H9 (cell line): ENCODE results near the gene NUDT8. TPM values are rescaled to one million over a fixed set of nuclear protein-coding genes. Genes with fewer than 3 reads are reported as not detected.

Experiments used
- DNase-seq: peaks from one replicate; pipeline ENCODE4 v3.0.0-alpha.2; 2017
- H2AFZ ChIP-seq: one replicate; pipeline ENCODE4 v1.6.1; 2013; ENCODE audit warnings: mild to moderate bottlenecking, low read length, control low read depth, moderate library complexity
- H2AK5ac ChIP-seq: 2 replicates; pipeline ENCODE4 v1.6.1; 2013; ENCODE audit warnings: low read length, control low read depth, mixed read lengths; ENCODE audit not compliant: insufficient read length
- H2BK120ac ChIP-seq: one replicate; pipeline ENCODE4 v1.6.1; 2013; ENCODE audit warnings: low read depth, mild to moderate bottlenecking, low read length, control low read depth, inconsistent platforms; ENCODE audit not compliant: poor library complexity, severe bottlenecking
- H2BK12ac ChIP-seq: 2 replicates; pipeline ENCODE4 v1.6.1; 2013; ENCODE audit warnings: low read length, control low read depth, mixed read lengths, low read depth; ENCODE audit not compliant: insufficient read length
- H2BK15ac ChIP-seq: 2 replicates; pipeline ENCODE4 v1.6.1; 2013; ENCODE audit warnings: low read depth, low read length, control low read depth
- H2BK20ac ChIP-seq: one replicate; pipeline ENCODE4 v1.6.1; 2013; ENCODE audit warnings: low read depth, mild to moderate bottlenecking, low read length, control low read depth, inconsistent platforms; ENCODE audit not compliant: poor library complexity, severe bottlenecking
- H2BK5ac ChIP-seq: 2 replicates; pipeline ENCODE4 v1.6.1; 2013; ENCODE audit warnings: low read length, control low read depth, mixed read lengths; ENCODE audit not compliant: insufficient read length
- H3K14ac ChIP-seq: 2 replicates; pipeline ENCODE4 v1.6.1; 2013; ENCODE audit warnings: low read length, control low read depth; ENCODE audit not compliant: insufficient read depth
- H3K18ac ChIP-seq: 2 replicates; pipeline ENCODE4 v1.6.1; 2013; ENCODE audit warnings: low read depth, mild to moderate bottlenecking, mixed read lengths, low read length, control low read depth; ENCODE audit not compliant: insufficient read length
- H3K23ac ChIP-seq: 2 replicates; pipeline ENCODE4 v1.6.1; 2013; ENCODE audit warnings: low read length, control low read depth, mixed read lengths, low read depth; ENCODE audit not compliant: insufficient read length
- H3K23me2 ChIP-seq: 2 replicates; pipeline ENCODE4 v1.6.1; 2013; ENCODE audit warnings: low read depth, mild to moderate bottlenecking, mixed read lengths, low read length, control low read depth; ENCODE audit not compliant: insufficient read length, poor library complexity, severe bottlenecking
- H3K27ac ChIP-seq: 2 replicates; pipeline ENCODE4 v1.5.1; 2013; ENCODE audit warnings: low read length, control low read depth, mixed read lengths, low read depth; ENCODE audit not compliant: insufficient read length
- H3K27me3 ChIP-seq: 2 replicates; pipeline ENCODE4 v1.6.1; 2013; ENCODE audit warnings: low read length, control low read depth, inconsistent platforms; ENCODE audit not compliant: insufficient read depth
- H3K4ac ChIP-seq: 2 replicates; pipeline ENCODE4 v1.6.1; 2013; ENCODE audit warnings: low read depth, mild to moderate bottlenecking, control low read depth, inconsistent platforms, low read length, moderate library complexity
- H3K4me1 ChIP-seq: 2 replicates; pipeline ENCODE4 v1.6.1; 2013; ENCODE audit warnings: low read length, control low read depth, inconsistent platforms; ENCODE audit not compliant: insufficient read depth
- H3K4me2 ChIP-seq: 2 replicates; pipeline ENCODE4 v1.6.1; 2013; ENCODE audit warnings: low read length, control low read depth, mixed read lengths; ENCODE audit not compliant: insufficient read length, insufficient read depth
- H3K56ac ChIP-seq: 2 replicates; pipeline ENCODE4 v1.6.1; 2013; ENCODE audit warnings: low read depth, mild to moderate bottlenecking, mixed read lengths, low read length, control low read depth; ENCODE audit not compliant: insufficient read length
- H3K79me1 ChIP-seq: 2 replicates; pipeline ENCODE4 v1.6.1; 2013; ENCODE audit warnings: low read depth, mild to moderate bottlenecking, moderate library complexity, low read length, control low read depth, inconsistent platforms; ENCODE audit not compliant: insufficient read depth, poor library complexity, severe bottlenecking
- H3K79me2 ChIP-seq: 2 replicates; pipeline ENCODE4 v1.6.1; 2013; ENCODE audit warnings: low read length, control low read depth, inconsistent platforms; ENCODE audit not compliant: insufficient read depth
- H3K9ac ChIP-seq: 2 replicates; pipeline ENCODE4 v1.6.1; 2013; ENCODE audit warnings: low read length, control low read depth, mixed read lengths; ENCODE audit not compliant: insufficient read length; ENCODE audit errors: extremely low read depth
- H3K9me3 ChIP-seq: one replicate; pipeline ENCODE4 v1.6.1; 2013; ENCODE audit warnings: low read depth, low read length, inconsistent platforms; ENCODE audit not compliant: control insufficient read depth
- H3T11ph ChIP-seq: one replicate; pipeline ENCODE4 v1.6.1; 2013; ENCODE audit warnings: mild to moderate bottlenecking, low read length, control low read depth, inconsistent platforms
- H4K20me1 ChIP-seq: one replicate; pipeline ENCODE4 v1.6.1; 2013; ENCODE audit not compliant: control insufficient read depth, insufficient read length, insufficient read depth
- H4K5ac ChIP-seq: 2 replicates; pipeline ENCODE4 v1.6.1; 2013; ENCODE audit warnings: low read depth, mild to moderate bottlenecking, mixed read lengths, low read length, control low read depth; ENCODE audit not compliant: insufficient read length
- H4K8ac ChIP-seq: replicated peaks from 2 replicates; pipeline ENCODE4 v1.6.1; 2013; ENCODE audit warnings: low read length, control low read depth, mixed read lengths, low read depth; ENCODE audit not compliant: insufficient read length
- H4K91ac ChIP-seq: 2 replicates; pipeline ENCODE4 v1.6.1; 2013; ENCODE audit warnings: low read depth, mild to moderate bottlenecking, moderate library complexity, mixed read lengths, low read length, control low read depth; ENCODE audit not compliant: insufficient read length
- H3K27ac Mint-ChIP-seq, 3 experiments: 2 replicates in 2 of 3; 3 replicates in 1 of 3; pipeline ENCODE4 v1.8.0; 2020 to 2021; ENCODE audit warnings: mixed read lengths in 3 of 3, mild to moderate bottlenecking in 1 of 3, moderate library complexity in 1 of 3
- H3K27me3 Mint-ChIP-seq: 2 replicates; pipeline ENCODE4 v1.8.0; 2021; ENCODE audit warnings: low read depth, mild to moderate bottlenecking, moderate library complexity, mixed read lengths
- H3K36me3 Mint-ChIP-seq, 3 experiments: 2 replicates in 2 of 3; 3 replicates in 1 of 3; pipeline ENCODE4 v1.8.0; 2020 to 2021; ENCODE audit warnings: low read depth in 3 of 3, mixed read lengths in 3 of 3; ENCODE audit not compliant: insufficient read depth in 1 of 3
- H3K4me1 Mint-ChIP-seq, 2 experiments: 2 replicates each; pipeline ENCODE4 v1.8.0; 2020; ENCODE audit warnings: mixed read lengths in 2 of 2
- H3K4me3 Mint-ChIP-seq, 2 experiments: 2 replicates in 1 of 2; 3 replicates in 1 of 2; pipeline ENCODE4 v1.8.0; 2020 to 2021; ENCODE audit warnings: mild to moderate bottlenecking in 2 of 2, mixed read lengths in 2 of 2, moderate library complexity in 1 of 2
- H3K9me3 Mint-ChIP-seq, 2 experiments: 2 replicates in 1 of 2; 3 replicates in 1 of 2; pipeline ENCODE4 v1.8.0; 2020; ENCODE audit warnings: mild to moderate bottlenecking in 2 of 2, mixed read lengths in 2 of 2, moderate library complexity in 1 of 2
- CTCF ChIP-seq: fragments of 200-600 bp; sonication (generic); conservative IDR thresholded peaks from 3 replicates; pipeline ENCODE4 v1.8.0; 2021; ENCODE audit warnings: antibody characterized with exemption, mild to moderate bottlenecking
- WGBS: extraction: QIAGEN DNeasy Blood & Tissue Kit; methylation state at CpG from one replicate; pipeline ENCODE4 v1.1.7; 2013; ENCODE audit warnings: missing lambda C conversion rate, low lambda C conversion rate, mixed read lengths; ENCODE audit not compliant: insufficient read length; ENCODE audit errors: extremely low coverage; 5-methylcytosine and 5-hydroxymethylcytosine counted together
- total RNA-seq: library from RNA; stranded (reverse); gene quantifications from 2 replicates; pipeline ENCODE4 v1.2.1, GENCODE V29; 2021

Gene NUDT8
- total RNA-seq, 1 experiment from 2014 or later: 6.5 TPM

DNA sequence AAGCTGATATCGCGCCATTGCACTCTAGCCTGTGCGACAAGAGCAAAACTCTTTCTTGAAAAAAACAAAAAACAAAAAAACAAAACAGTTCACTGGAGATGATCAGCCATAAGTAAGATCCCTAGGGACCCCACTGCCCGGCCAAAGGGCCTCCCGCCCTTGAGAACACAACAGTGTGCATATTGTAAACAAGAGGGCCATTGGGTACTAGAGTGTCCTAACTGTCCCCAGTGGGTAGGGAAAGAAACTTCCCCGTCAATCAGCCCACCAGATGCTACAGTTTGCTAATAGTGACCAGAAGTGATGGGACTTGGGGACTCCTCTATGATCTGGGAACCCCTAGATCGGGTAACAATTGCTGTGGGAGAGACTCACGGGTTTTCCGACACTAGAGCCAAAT is 24.5 kb upstream of the NUDT8 start:
- Histone ChIP-seq H2BK12ac (no peak overlapping the region), H3K79me2 (no peaks in the 10 kb centered on the region), H3K18ac (no peak overlapping the region), H3K79me1 (no peaks in the 10 kb centered on the region), H2AK5ac (no peak overlapping the region), H2BK5ac (no peak overlapping the region), H4K20me1 (no peaks in the 10 kb centered on the region), H4K5ac (no peak overlapping the region), H3K23me2 (no peaks in the 10 kb centered on the region), H3K4ac (no peak overlapping the region), H2BK120ac (no peak overlapping the region), H3K4me2 (no peak overlapping the region), H3K9ac (no peak overlapping the region), H3K27ac (no peak overlapping the region), H2AFZ (no peak overlapping the region), H2BK20ac (no peak overlapping the region), H3K23ac (no peak overlapping the region), H3K27me3 (no peaks in the 10 kb centered on the region), H3K14ac (no peak overlapping the region), H4K91ac (no peak overlapping the region), H3K56ac (no peak overlapping the region), H2BK15ac (no peak overlapping the region), H3T11ph (no peak overlapping the region), H3K4me1 (no peaks in the 10 kb centered on the region), H4K8ac (no peak overlapping the region), H3K9me3 (peaks cover 16% of the 10 kb centered on the region)
- no peak for TF ChIP-seq CTCF
- no CpG with 5 or more reads among the region's 9 CpGs for WGBS
- Mint-ChIP-seq H3K27me3 (peaks cover 20% of the 10 kb centered on the region), H3K9me3 (peaks cover 30% of the 10 kb centered on the region in 2 experiments), H3K27ac (no peak overlapping the region), H3K4me3 (no peak overlapping the region), H3K4me1 (peaks cover 3 to 7% of the 10 kb centered on the region in 2 experiments; a peak in 3 of 4 replicates), H3K36me3 (peaks cover 0 to 16% (median 6%) of the 10 kb centered on the region in 3 experiments; a peak in 3 of 7 replicates)
- DNase-seq: no peak
